ENCODE measurements around the gene PRKAG2.

DNA sequence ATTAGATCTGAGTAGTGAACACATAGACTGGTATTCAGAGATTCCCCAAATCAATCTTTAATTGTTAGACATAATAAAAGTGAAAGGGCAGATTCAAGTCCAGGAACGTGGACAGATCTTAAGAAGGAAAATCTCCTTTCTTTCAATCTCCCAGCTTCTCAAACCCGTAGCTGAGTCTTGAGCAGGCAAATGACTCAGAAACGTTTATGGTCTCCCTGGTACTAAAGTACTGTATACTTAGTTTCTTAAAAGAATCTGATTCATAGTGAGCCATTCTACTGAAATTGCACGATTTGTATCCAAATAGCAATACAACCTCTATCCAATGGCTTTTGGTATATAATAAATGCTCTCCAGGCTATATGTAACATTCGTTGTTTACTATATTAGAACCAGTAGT is 216.8 kb downstream of the PRKAG2 start:
- TF ChIP-seq POLR2A (IDR thresholded peaks at IDR 0.05; ENCODE audit: low read depth, low read length) (no peak), POLR2AphosphoS5 (IDR thresholded peaks at IDR 0.05; ENCODE audit: low read depth, low read length) (no peak), TAF1 (IDR thresholded peaks at IDR 0.05; ENCODE audit: low read depth, low read length) (no peak)

Measured in GM12891 (cell line).